Measurements from ENCODE around the gene HDAC10.

GRCh38 chr22:50206599-50206998 lies 44.5 kb downstream of the HDAC10 start:
- TF ChIP-seq CTCF (IDR thresholded peaks at IDR 0.05; ENCODE audit: low read depth, low read length) (peak; percentile 44), EZH2phosphoT487 (IDR thresholded peaks at IDR 0.05; ENCODE audit: low read depth) (no peak)

Data from OCI-LY3 (cell line).